Epidermal melanocyte (primary cell): Measurements from ENCODE around the gene ZNF684.
"Not testable (repeated sequence)": the region's sequence is repeated elsewhere in the genome, so short reads cannot be mapped to it uniquely, and the experiment has no call there.

Experiments
- DNase-seq: peaks from one replicate; pipeline ENCODE4 v3.0.0; 2011; ENCODE audit warnings: low spot score; ENCODE audit not compliant: insufficient read length

The ZNF684 gene

GRCh38 chr1:40567825-40568224 lies 36.4 kb downstream of the ZNF684 start:
- no peak for DNase-seq

- not testable (repeated sequence) for DNase-seq
These were observed 43.4 kb downstream of the ZNF684 start for GRCh38 chr1:40574805-40575204.

GRCh38 chr1:40575336-40575735 lies 43.9 kb downstream of the ZNF684 start:
- no peak for DNase-seq

DNA sequence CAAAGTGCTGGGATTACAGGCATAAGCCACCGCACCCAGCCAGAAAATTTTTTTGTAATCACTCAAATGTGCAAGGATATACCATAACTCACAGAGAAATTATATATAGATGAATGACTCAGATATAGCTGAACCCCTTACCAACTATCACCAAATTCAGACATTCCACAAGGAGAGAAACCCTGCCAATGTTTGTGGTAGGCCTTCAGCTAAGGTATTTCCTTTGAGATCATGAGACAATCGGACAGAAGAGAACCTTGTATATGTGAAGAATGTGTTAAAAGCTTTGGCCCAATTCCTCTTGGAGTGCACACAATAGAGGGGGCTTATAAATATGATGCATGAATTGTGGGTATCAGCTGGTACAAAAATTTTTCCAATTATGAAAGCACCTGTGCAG lies 50.7 kb downstream of the ZNF684 start:
- no peak for DNase-seq

DNA sequence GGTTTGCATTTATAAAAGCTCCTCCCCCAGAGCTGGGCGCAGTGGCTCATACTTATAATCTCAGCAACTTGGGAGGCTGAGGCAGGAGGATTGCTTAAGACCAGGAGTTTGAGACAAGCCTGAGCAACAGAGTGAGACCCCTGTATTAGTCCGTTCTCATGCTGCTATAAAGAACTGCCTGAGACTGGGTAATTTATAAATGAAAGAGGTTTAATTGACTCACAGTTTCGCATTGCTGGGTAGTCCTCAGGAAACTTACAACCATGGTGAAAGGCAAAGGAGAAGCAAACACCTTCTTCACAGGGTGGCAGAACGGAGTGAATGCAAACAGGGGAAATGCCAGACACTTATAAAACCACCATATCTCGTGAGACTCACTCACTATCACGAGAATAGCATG lies 52.5 kb downstream of the ZNF684 start:
- DNase-seq: no peak

GRCh38 chr1:40588586-40588985 lies 57.1 kb downstream of the ZNF684 start:
- DNase-seq: no peak

GRCh38 chr1:40592107-40592803 lies 60.8 kb downstream of the ZNF684 start:
- DNase-seq: no peak

DNA sequence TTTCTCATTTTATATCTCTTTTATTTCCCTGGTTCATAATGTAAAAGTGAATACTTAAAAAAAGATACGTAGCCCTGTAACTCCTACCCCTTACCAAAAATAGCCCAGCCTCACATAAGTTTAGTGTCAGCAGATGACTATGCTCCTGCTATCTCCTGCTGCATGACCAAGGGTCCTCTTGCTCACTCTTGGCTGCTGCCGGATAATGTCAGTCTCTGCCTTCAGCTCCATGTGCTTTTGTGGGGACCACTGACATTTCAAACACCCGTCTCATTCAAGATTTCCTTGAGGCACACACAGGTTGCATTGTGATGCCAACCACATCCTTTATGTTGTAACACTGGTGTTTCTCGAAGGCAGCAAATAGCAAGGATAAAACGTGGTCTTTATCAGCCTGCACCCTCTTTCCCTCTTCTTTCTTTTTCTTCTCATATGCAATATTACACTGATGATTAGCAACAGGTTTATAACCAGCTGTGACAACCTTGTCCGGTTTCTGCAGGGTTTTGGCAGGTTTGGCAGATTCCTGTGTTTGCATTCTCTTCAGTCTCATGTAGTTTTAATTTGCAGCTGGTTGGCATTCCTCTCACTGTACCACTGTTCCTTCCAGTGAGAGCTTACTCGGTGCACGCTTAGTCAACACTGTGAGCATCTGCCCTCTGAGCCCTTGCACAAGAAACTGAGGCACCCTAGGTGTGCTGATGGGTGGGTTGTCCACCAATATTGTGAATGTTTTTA lies 62.2 kb downstream of the ZNF684 start:
- DNase-seq: no peak

DNA sequence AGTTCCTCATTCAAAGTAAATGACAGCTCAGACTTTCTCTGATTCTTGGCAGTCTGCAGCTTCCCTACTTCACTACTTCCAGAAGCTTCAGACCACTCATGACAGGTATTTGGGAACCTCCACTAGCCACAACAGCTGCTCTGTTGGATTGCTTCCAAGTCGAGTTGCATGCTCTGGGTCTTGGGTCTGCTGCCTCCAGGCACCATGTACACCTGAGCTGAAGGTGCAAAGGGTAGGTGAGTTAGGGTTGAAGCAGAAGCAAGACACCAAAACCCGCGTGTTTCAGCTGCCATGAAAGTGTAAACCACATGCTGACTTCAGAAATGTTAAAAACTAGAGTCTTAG lies 62.7 kb downstream of the ZNF684 start:
- no peak for DNase-seq

GRCh38 chr1:40595623-40596022 lies 64.2 kb downstream of the ZNF684 start:
- no peak for DNase-seq
